ENCODE results near the gene TMEM108. TPM values are rescaled to one million over a fixed set of nuclear protein-coding genes. Genes with fewer than 3 reads are reported as not detected.

The TMEM108 gene
- total RNA-seq, 1 experiment from 2014 or later, result not detected

- Histone ChIP-seq H3K9me3 (ENCODE audit: control insufficient read depth in 1 of 2, insufficient read depth in 1 of 2, low read depth in 1 of 2, low read length in 2 of 2) (no peaks in the 10 kb centered on the region), H3K79me2 (ENCODE audit: insufficient read depth, low read length) (no peaks in the 10 kb centered on the region), H3K9ac (ENCODE audit: low read length) (no peak overlapping the region), H3K4me2 (ENCODE audit: low read length) (no peak overlapping the region), H3K27me3 (ENCODE audit: insufficient read depth, low read length) (peaks cover 35% of the 10 kb centered on the region; the same call in 1 of the 2 replicates), H3K9me2 (ENCODE audit: insufficient read depth) (no peaks in the 10 kb centered on the region), H2AFZ (ENCODE audit: low read depth, low read length, poor library complexity, severe bottlenecking) (no peak overlapping the region), H3K36me3 (ENCODE audit: control insufficient read depth in 1 of 2, insufficient read depth in 2 of 2, low read length in 2 of 2) (no peaks in the 10 kb centered on the region), H4K20me1 (ENCODE audit: insufficient read depth) (no peaks in the 10 kb centered on the region), H3K4me3 (replicated peaks in 1 of 2; ENCODE audit: low read depth in 1 of 2, low read length in 2 of 2) (no peak overlapping the region), H3K4me1 (ENCODE audit: control insufficient read depth in 1 of 2, insufficient read depth in 2 of 2, low read length in 2 of 2) (no peaks in the 10 kb centered on the region), H3K27ac (ENCODE audit: low read depth, low read length) (no peak overlapping the region)
- TF ChIP-seq SIN3A (IDR thresholded peaks at IDR 0.05; ENCODE audit: low read depth) (no peak), RAD21 (IDR thresholded peaks at IDR 0.05; ENCODE audit: low read depth) (no peak), EGR1 (IDR thresholded peaks at IDR 0.05; ENCODE audit: low read depth) (no peak), SP1 (IDR thresholded peaks at IDR 0.05; ENCODE audit: low read depth) (no peak), CEBPB (IDR thresholded peaks at IDR 0.05; ENCODE audit: low read depth) (no peak), POLR2AphosphoS5 (IDR thresholded peaks at IDR 0.05; ENCODE audit: low read depth, low read length) (no peak), YY1 (IDR thresholded peaks at IDR 0.05; ENCODE audit: extremely low read depth, insufficient replicate concordance, low read depth, low read length) (no peak), FOSL1 (IDR thresholded peaks at IDR 0.05; ENCODE audit: low read depth) (no peak), ZNF274 (IDR thresholded peaks at IDR 0.05; ENCODE audit: low read depth, low read length) (no peak), JUND (IDR thresholded peaks at IDR 0.05) (no peak), REST (IDR thresholded peaks at IDR 0.05; ENCODE audit: low read depth) (no peak), ZFX (IDR thresholded peaks at IDR 0.05) (no peak), POLR2A (IDR thresholded peaks at IDR 0.05; ENCODE audit: borderline replicate concordance, extremely low read depth, insufficient read depth, insufficient read length) (no peak), ELF1 (IDR thresholded peaks at IDR 0.05; ENCODE audit: borderline replicate concordance, low read depth) (no peak), EZH2phosphoT487 (IDR thresholded peaks at IDR 0.05; ENCODE audit: borderline replicate concordance) (no peak), EZH2 (IDR thresholded peaks at IDR 0.05) (no peak)
- TF ChIP-seq, protein P1, sequence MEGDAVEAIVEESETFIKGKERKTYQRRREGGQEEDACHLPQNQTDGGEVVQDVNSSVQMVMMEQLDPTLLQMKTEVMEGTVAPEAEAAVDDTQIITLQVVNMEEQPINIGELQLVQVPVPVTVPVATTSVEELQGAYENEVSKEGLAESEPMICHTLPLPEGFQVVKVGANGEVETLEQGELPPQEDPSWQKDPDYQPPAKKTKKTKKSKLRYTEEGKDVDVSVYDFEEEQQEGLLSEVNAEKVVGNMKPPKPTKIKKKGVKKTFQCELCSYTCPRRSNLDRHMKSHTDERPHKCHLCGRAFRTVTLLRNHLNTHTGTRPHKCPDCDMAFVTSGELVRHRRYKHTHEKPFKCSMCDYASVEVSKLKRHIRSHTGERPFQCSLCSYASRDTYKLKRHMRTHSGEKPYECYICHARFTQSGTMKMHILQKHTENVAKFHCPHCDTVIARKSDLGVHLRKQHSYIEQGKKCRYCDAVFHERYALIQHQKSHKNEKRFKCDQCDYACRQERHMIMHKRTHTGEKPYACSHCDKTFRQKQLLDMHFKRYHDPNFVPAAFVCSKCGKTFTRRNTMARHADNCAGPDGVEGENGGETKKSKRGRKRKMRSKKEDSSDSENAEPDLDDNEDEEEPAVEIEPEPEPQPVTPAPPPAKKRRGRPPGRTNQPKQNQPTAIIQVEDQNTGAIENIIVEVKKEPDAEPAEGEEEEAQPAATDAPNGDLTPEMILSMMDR (IDR thresholded peaks at IDR 0.05 in 2 of 3, conservative IDR thresholded peaks at IDR 0.05 in 1 of 3; ENCODE audit: borderline replicate concordance in 1 of 3, insufficient read depth in 1 of 3, low read depth in 2 of 3, low read length in 2 of 3), result no peak
- TF ChIP-seq, protein P2, sequence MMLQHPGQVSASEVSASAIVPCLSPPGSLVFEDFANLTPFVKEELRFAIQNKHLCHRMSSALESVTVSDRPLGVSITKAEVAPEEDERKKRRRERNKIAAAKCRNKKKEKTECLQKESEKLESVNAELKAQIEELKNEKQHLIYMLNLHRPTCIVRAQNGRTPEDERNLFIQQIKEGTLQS (IDR thresholded peaks at IDR 0.05), result no peak
- TF ChIP-seq, protein P3, sequence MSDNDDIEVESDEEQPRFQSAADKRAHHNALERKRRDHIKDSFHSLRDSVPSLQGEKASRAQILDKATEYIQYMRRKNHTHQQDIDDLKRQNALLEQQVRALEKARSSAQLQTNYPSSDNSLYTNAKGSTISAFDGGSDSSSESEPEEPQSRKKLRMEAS (IDR thresholded peaks at IDR 0.05), result no peak
- BruUV-seq (replicated peaks), result no TSS peak
- intact Hi-C loops (cut with micrococcal nuclease), result no loop called here
- ATAC-seq, result no peak
- POLR2A ChIA-PET, result no interaction called here
- no peak for DNase-seq (ENCODE audit: low read depth, low spot score)
- CTCF ChIA-PET, result no interaction called here
- RAD21 ChIA-PET (ENCODE audit: low non-redundant PET in 1 of 2, low total read pairs in 2 of 2, uncharacterized antibody in 2 of 2, unreplicated experiment in 2 of 2), result no interaction called here
Measured at GRCh38 chr3:133206921-133207320, 168.7 kb downstream of the TMEM108 start.
